HG03565 (cell line): ENCODE data around the gene FAM118A.
"Not testable (repeated sequence)": the region's sequence is repeated elsewhere in the genome, so short reads cannot be mapped to it uniquely, and the experiment has no call there.

Experiments used
- ATAC-seq: cut with Tn5 transposase; IDR thresholded peaks from one replicate; pipeline ENCODE4 v1.9.1; 2021; ENCODE audit warnings: mild to moderate bottlenecking, moderate library complexity; ENCODE audit not compliant: unreplicated experiment

FAM118A gene

DNA sequence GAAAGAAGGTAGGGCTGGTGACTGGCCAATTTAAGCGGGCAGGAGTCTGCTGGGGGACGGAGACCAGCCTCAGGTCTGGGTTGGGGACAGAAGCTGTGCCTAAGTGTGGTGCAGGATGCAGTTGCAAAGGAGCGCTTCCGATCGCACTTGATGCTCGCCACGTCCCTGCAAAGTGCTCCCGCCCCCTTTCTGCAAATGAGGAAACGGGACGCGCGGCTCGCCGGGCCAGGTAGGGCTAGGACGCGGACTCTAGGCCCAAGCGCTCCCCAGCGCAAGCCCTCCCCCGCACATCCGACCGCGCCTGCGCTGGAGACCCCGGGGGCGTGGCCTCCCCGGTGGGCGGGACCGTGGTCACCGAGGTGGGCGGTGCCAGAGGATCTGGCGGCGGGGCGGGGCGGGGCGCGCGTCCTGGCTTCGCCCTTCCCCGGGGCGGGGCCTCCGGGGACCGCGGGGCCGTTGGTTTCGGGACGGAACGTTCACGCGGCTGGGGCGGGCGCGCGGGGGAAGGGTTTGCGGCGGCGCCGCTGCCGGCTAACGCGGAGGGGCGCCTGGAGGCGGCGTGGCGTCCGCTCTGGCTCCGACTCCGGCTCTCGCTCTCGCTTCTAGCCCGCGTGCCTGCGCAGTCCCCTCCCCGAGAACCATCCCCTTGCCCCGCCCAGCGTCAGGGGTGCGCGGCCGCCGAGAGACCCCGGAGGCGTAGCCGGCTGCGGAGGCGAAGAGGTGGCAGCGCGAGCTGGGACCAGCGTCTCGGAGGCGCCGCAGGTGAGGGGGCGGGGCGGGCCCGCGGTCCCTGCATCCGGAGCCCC lies at the start of gene FAM118A:
Gene FAM118A (plus strand): TSS at position 513 of the 806 bp plus-strand sequence. CDS start 12,446 bp downstream, outside the sequence.
- peak; percentile 69 for ATAC-seq

GRCh38 chr22:45260395-45260759 lies 49.4 kb upstream of the FAM118A start:
- ATAC-seq = not testable (repeated sequence)

DNA sequence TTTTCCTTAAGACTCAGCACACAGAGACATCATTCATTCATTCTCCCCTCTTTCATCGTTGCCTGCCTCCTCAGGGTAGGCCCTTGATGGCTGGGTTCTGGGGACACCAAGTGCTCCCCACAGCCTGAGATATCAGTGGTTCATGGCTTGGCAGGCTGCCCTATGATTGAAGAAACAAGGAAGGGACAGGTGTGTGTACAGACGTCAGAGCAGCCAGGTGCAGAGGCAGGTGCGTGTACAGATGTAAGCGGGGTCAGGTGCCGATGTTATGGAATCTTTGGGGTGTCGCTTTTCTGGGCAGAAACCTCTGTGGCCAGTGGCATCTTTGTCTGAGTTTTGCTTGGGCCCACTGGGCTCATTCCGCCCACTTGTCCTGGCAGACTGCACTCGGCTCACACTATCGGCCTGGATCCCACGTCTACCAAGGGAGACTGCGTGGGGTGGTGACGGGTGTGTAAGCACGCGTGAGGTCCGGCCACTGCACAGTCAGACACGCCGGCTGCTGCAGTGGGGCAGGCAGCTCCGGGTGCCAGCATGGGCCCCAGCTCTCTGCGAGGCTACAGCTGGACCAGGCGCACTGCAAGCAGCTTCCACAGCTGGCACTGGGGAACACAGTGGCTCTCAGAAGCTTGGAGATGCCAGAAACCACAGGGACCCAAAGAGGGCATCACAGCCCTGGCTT lies 48.2 kb upstream of the FAM118A start:
- no peak for ATAC-seq

GRCh38 chr22:45262195-45262930 lies 47.4 kb upstream of the FAM118A start:
- no peak for ATAC-seq

- no peak for ATAC-seq
Observed at GRCh38 chr22:45262931-45263462, 46.7 kb upstream of the FAM118A start.

DNA sequence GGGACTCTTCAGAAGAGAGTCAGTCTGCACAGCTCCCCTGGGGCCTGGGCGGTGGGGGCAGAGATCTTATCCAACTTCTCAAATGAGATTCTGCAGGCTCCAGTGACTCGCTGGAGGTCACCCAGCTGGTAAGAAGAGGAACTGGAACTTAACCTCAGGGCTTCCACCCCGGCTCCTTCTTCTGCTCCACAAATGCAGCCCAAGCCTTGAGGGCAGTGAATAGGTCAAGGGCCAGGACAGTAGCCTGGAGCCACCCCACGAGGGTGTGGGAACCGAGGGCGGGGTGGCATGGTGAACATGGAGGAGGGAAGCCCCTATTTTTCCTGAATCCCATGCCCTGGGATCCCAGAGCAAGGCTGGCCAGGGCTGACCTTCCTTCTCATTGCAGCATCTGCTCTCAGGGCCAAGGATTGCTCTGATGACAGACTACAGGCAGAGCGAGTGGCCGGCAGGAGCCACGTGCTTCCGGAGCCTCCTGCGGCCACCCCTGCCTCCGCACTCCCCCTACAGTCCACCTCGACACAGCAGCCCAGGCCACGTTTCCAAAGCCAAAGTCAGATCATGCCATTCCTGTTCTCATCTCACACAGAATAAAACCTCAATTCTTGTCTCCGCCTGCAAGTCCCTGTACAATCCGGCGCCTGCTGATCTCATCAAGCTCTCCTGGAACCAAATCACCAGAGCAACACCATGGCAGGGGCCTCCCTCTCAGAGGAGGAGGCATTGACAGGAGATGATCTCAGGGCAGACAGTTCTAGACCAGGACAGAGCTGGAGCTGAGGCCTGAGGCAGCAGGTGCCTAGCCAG lies 46.1 kb upstream of the FAM118A start:
- ATAC-seq = peak; percentile 55

DNA sequence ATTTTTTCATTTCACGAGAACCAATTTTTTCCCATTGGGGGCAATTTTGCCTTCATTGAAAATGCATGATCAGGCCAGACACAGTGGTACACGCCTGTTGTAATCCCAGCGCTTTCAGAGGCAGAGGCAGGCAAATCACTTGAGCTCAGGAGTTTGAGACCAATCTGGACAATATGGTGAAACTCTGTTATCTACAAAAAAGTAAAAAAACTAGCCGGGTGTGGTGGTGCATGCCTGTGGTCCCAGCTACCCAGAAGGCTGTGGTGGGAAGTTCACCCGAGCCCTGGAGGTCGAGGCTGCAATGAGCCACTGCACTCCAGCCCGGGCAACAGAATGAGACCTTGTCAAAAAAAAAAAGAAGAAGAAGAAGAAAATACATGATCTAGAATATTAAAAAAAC lies 44.2 kb upstream of the FAM118A start:
- ATAC-seq = no peak

DNA sequence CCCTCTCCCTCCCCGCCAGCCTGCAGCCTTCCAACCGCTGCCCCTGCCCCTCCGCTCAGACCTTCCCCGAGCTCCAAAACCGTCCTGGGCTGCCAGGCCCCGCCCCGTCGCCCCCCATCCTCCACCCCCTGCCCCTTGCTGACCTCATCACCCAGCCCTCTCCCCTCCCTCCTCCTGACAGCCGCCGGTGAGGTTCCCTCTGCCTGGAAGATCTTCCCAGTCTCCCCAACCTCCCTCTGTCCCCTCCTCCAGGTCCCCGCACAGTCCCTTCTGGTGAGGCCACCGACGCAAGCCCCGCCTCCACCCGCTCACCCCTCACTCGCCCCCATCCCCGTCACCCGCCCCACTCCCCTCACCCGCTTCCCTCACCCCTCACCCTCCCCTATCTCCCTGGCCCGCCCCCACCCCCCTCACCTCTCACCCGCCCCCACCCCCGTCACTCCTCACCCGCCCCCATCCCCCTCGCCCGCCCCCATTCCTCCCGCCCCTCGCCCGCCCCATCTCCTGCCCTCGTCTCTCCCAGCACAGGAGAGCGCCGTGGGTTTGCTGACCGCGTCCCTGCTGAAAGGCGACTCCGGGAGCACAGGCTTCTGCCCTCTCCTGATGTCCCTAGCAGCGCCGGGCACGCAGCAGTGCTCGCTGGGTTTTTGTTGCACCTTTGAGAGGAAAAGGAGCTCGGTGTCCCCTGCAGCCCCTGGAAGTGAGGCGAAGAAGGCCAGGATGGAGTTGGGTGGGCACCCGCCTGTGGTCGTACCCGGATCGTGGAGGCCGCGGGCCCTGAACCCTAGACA lies 41.4 kb upstream of the FAM118A start:
- no peak for ATAC-seq

DNA sequence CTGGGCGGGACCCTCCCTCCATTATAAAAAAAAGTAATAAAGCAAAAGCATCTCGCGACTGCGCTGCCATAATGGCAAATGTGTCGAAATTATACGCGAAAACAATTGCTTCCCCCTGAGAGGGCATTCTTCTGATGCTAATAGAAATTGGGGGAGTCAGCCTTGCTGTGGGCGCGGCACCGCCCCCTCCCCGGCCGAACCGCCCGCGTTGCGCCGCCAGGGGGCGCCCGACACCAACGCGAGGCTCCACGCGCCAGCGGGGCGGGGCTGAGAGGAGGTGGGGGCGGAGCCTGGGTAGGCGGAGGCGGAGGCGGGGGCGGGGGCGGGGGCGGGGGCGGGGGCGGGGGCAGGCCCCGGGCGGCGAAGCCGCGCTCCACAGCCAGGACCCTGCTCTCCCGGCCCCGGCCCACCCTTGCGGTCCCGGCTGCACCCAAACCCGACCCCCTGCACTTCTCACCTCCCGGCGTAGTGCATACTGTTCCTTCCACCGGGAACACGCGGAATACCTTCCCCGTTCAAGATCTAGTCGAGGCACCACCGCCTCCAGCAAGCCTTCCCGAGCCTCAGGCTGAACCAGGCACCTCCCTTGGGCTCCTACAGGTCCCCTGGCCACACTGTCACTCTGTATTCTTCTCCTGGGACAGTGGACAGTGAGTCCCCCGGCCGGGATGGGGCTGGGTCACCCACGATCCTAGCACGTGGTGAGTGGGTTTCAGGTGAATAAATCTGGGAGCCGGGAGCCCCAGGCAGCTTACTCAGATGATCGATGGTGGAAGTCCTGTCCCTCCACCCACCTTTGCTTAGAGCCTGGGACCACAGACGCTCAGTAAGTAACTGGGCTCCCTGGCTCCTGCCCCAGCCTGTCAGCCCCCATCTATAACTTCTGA lies 40.5 kb upstream of the FAM118A start:
- ATAC-seq = no peak

DNA sequence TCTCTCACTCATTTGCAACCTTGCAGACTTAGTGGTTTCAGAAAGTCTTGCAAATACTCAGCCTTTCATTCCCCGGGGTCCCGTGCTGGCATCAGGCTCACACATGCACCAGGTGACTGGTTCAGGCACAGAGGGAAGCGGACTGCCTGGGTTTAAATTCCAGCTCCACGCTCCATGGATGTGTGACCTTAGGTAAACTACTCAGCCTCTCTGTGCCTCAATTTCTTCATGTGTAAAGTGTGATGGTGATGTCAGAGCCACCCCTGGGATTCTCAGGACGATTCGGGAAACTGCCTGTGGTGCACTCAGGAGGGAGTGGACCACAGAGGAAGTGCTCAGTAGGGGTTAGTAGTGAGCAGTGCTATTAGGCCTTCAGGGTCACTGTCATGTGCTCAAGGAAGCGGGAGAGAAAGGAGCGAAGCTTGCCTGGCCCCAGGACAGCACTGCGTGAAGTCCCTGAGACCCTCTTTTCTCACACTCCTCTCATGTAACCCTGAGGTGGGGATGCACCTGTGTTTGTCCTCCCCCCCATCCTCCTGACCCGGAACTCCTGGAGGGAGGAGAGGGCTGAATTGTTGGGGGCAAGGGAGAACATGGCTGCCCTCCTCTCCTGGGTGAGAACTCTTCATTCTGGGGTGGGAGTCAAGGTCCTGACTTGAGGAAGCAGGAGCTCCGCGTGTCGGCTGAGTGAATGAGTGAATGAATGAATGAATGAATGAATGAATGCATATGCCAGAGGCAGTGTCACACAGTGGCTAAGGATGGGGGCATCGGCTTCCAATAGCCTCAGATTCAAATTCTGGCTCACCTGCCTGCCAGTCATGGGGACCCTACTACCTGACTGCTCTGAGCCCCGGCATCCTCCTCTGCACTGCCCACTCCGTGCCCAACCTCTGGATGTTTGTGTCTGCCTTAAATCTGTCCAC lies 39.4 kb upstream of the FAM118A start:
- ATAC-seq = no peak

GRCh38 chr22:45271667-45272201 lies 38.0 kb upstream of the FAM118A start:
- no peak for ATAC-seq

DNA sequence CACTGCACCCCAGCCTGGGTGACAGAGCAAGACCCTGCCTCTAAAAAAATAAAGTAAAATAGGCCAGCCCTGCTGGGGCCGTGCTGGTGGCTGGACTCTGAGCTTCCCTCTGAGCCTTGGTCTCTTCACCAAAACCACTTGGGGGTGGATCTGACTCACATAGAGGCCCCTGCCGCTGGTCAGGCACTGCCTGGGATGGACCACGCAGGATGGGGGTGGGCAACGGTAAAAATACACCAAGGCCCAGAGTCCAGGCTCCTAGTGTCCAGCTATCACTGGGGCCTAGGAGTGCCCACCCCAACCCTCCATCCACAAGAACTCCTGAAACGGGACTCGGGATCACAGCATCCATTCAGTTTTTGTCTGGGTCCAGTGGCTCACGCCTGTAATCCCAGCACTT lies 37.2 kb upstream of the FAM118A start:
- ATAC-seq = no peak

- ATAC-seq = no peak
Observed at GRCh38 chr22:45273452-45274075, 36.2 kb upstream of the FAM118A start.

- ATAC-seq = no peak
Observed at GRCh38 chr22:45276507-45277105, 33.1 kb upstream of the FAM118A start.

GRCh38 chr22:45277720-45278119 lies 32.0 kb upstream of the FAM118A start:
- ATAC-seq = not testable (repeated sequence)

- ATAC-seq = no peak
Observed at GRCh38 chr22:45278125-45278524, 31.6 kb upstream of the FAM118A start.

DNA sequence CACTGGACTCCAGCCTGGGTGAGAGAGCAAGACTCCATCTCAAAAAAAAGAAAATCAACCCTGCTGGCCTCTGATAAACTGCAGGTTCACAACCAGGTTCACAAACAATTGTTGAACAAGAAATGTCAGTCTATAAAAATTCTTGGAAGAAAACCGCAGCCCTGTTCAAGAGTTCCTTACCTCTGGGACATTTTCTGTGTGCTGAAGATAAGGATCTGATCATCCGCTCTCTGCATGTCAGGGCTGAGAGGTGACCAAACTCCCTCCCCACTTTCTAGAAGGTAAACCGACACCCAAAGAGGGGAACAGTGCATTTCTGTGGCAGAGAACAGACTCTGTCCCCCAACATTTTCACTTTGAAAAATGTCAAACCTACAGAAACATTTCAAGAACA lies 29.1 kb upstream of the FAM118A start:
- no peak for ATAC-seq
